Measurements from ENCODE around the gene CACNA1D.

CACNA1D gene

DNA sequence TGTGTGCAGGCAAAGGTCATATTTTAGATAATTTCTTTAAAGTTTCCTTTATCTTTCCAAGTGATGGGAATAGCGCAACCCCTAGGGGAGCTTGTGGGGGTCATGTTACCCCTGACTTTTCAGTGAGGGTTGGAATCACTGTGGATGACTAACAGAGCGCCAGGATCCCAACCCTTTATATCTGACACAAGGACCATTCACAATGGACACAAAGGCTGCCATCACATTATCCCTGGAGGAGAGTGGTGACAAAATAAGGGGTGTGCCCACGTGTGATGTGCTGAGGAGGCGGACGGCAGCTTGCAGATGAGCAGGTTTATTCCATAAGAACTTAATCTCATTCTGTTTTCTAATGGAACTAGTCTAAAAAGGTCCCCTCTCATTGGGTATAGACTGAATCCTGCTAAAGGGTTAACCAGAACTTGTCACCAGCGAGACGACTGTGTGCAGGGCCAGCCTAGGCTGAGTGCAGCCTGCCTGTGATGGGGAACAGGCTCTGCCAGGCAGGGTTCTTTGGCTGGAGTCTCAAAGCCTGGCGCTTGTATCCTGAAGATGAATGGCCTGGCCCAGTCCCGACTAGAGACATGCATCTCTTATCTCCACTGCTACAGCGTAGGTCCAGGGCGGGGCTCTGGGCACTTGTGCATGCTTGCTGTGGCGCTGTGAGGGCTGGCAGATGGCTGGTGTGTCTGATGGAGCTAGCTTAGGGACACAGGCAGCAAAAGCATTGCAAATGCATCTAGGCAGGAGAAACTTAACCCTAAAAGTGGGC is 301.6 kb downstream of the CACNA1D start:
- DNase-seq, result no peak

DNA sequence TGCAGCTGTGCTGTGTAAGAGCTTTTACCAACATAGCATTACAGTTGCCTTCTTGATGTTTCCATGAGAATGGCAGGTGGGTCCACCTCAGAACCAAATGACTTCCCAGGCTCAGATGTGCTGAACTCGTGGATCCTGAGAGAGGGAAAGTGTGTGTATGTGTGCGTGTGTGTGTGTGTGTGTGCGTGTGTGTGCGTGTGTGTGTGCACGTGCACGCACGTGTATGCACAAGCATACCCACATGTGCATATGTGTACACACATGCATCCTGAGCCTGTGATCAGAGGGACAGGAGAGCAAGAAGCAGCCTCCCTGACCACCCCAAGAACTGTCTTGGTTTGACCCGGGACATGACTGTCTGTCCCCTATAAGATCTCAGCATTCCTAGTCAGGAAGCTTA is 303.7 kb downstream of the CACNA1D start:
- no peak for DNase-seq

GRCh38 chr3:53799338-53799865 is 305.0 kb downstream of the CACNA1D start:
- DNase-seq, result no peak

GRCh38 chr3:53800041-53800906 is 305.9 kb downstream of the CACNA1D start:
- DNase-seq, result no peak

GRCh38 chr3:53801319-53801718 is 306.9 kb downstream of the CACNA1D start:
- no peak for DNase-seq

GRCh38 chr3:53802256-53802880 is 308.0 kb downstream of the CACNA1D start:
- no peak for DNase-seq

DNA sequence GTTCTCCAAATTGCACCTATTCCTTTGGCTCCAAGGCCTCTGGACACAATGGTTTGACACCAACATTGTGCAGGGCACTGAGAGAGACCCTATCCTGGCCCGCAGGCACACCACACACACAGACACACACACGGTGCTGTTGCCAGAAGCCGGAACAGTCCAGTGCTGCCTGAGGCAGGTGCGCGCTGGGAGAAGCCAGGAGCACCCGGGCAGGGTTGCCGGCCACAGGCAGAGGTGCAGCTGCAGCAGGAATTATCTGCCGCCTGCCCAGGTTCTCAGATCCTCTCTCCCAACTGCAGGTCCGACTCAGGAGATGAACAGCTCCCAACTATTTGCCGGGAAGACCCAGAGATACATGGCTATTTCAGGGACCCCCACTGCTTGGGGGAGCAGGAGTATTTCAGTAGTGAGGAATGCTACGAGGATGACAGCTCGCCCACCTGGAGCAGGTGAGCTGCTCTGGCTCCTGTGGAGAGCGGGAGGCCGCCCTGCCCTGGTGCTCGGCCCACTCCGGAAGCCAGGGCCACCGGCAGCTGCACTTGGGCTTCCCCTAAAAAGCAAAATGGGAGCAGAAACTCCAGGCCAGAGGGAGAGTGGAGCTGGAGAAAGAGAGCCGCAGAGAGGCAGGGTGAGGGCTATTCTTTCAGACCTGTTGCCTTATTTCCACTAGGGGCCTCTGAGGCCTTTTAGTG is 308.9 kb downstream of the CACNA1D start:
- DNase-seq, result no peak

DNA sequence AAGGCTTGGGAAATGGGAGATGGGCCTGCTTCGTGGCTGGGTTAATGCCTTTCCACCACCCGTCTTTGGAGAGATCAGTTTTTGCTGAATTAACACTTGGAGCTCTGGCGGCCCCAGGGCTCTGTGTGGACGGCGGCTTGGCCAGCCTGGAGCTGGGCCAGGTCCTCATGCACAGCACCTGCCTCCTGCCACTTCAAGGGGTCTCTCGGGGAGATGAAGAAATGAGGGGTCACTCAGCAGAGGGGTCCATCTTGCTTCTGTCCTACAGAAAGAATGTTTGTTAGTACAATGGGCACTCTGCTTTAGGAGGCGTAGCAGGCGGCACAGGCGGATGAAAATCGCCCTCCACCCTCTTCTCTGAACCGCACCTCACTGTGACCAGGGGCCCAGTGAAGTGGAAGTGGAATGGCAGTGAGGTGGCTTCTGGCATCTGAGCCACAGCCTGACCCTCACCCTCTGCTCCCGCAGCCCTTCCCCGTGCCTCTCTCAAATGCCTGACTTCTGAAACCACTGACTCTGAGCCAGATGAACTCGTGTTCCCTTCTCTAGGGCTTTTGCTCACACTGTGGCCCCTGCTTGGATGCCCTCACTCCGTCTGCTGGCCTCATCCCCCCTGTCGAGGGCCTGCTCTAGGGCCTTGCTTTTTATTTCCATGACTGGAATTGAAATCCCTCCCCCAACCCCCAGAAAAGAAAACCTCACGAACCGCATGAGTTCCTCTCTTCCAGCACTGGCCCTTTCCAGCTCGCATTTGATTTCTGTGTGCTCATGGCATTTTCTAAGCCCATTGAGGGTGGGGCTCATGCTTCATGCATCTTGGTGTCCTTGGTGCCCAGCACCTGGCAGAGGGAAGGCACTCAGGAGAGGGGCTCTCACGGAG is 309.6 kb downstream of the CACNA1D start:
- DNase-seq, result no peak

DNA sequence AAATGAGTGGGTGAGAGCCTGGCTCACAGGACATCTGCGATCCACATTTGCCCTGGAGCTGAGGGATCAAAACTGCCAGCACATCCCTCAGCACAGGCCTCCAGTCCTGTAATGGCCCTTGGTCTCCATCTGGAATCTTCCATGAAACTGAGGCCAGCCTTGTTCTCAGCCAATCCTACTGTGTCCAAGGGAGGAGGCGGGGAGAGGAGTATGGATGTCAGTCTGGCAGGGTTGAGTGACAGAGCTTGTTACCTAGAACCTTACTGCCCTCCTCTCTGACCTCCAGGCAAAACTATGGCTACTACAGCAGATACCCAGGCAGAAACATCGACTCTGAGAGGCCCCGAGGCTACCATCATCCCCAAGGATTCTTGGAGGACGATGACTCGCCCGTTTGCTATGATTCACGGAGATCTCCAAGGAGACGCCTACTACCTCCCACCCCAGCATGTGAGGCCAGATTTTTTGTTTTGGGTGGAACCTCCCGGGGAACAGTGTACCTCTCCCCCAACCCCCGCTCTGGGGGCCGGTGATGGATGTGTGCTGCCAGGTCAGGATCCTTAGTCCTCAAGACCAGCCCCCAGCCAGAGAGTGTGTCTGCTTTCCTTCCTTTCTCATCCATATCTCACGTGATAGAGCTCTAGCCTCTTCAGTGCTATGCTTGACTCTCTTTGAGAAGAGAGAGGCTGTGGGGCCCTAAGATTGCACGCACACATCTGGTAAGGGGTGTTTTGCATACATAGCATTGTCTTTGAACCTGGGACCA is 310.5 kb downstream of the CACNA1D start:
- peak; percentile 70 for DNase-seq

DNA sequence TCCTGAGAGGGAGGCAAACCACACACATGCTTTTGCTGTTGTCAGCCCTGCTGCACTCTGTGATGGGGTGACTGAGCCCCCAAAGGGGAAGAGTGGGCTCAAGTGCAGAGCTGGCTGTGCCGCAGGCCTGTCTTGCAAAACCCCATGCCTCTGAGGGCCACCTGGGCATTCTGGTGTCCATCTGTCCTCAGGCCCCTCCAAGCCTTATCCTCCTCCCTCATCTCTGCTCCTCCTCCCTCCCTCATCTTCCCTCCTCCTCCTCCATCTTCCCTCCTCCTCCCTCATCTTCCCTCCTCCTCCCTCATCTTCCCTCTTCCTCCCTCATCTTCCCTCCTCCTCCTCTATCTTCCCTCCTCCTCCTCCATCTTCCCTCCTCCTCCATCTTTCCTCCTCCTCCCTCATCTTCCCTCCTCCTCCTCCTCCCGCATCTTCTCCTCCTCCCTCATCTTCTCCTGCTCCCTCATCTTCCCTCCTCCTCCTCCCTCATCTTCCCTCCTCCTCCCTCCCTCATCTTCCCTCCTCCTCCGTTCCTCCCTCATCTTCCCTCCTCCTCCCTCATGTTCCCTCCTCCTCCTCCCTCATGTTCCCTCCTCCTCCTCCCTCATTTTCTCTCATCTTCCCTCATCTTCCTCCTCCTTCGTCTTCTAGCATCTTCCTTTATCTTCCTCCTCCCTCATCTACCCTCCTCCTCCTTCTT is 311.2 kb downstream of the CACNA1D start:
- DNase-seq, result no peak

DNA sequence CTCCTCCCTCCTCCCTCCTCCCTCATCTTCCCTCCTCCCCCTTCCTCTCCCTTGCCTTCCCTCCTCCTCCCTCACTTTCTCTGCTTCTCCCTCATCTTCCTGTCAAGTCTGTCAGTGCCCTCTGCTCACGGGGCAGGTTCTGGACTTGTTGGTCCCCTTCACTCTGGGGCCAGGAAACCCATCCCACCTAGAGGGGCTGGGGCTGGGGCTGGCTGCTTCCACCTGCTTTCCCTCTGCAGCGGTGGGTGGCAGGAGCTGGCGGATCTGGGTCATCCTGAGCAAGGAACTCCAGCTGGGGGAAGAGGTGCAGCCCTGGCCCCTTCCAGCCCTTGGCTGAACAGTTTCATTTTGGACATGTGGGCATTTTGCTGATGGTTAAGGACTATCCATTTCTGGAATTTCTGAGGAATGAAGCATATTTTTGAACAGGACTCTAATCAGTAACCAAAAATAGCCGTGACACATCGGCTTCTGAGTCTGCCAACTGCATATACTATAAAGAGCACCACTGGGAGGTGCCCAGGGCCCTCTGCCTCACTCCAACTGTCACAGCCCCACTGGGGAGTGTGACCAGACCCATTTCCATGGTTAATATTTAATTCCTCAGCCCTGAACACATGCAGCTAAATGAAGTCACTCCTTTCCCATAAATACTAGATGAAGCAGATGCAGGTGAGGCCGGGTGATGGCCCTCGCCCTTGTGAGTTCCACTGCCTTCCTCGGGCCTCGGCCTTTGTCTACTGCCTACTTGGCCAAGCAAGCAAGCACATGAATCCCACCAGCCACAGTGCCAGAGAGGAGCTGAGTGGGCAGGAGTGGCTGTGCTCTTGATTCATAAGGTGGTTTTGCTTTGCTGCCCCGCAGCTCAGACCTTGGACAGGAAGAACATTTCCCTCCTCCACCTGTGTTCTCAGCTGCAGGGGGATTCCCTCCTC is 312.0 kb downstream of the CACNA1D start:
- DNase-seq, result no peak

DNA sequence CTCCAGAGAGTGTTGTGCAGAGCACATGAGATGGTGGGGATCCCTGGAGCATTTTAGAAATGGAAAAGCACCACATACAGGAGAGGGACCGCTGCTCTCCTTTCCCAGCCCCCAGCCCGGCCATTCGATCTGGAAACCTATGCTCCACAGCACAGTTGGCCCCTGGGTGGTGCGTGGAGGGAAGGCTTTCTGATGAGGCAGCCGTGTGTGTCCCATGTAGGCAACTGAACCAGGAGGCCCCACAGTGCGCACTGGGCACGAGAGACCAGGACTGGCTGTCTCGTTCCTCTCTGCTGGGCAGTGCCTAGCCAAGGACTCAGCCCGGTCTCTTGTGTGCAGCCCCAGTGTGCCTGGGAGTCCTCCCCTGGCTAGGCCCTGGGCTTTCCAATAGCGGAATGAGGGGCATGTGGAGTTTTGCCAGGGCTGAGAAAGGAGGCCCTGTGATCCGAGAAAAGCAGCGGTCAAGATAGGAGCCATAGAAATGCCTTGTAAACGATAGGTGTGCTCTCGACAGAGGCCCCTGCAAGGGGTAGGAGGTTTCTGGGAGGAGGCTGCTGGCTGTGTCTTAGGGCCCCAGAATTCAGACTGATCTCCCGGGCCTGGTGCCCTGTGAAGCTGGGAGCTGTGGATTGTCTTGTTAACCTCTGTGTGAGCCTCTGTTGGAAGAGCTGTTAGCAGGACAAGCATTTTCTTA is 312.9 kb downstream of the CACNA1D start:
- DNase-seq, result no peak

- no peak for DNase-seq
These were observed 314.1 kb downstream of the CACNA1D start for GRCh38 chr3:53808496-53808895.

- DNase-seq, result no peak
These were observed 314.9 kb downstream of the CACNA1D start for GRCh38 chr3:53809267-53809666.

DNA sequence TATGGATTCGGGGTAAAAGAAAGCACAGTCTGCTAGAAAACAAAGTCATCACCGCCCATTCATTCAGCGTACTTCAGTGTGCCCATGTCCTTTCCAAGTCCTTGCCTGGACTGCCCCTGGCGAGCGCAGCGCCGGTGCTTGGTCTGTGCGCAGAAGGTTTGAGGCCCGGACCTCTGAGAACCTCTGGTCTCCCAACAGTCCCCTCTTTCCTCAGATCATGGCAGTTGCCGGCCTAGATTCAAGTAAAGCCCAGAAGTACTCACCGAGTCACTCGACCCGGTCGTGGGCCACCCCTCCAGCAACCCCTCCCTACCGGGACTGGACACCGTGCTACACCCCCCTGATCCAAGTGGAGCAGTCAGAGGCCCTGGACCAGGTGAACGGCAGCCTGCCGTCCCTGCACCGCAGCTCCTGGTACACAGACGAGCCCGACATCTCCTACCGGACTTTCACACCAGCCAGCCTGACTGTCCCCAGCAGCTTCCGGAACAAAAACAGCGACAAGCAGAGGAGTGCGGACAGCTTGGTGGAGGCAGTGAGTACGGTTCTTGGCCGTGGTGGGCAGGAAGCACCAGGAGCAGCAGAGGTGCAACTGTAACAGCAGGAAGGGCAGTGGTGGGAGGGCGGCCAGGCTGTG is 315.5 kb downstream of the CACNA1D start:
- no peak for DNase-seq

- no peak for DNase-seq
These were observed 316.9 kb downstream of the CACNA1D start for GRCh38 chr3:53811143-53811927.

DNA sequence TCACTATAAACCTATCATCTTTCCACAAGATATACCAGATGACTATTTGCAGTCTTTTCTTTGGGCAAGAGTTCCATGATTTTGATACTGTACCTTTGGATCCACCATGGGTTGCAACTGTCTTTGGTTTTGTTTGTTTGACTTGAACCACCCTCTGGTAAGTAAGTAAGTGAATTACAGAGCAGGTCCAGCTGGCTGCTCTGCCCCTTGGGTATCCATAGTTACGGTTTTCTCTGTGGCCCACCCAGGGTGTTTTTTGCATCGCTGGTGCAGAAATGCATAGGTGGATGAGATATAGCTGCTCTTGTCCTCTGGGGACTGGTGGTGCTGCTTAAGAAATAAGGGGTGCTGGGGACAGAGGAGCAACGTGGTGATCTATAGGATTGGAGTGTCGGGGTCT is 318.0 kb downstream of the CACNA1D start:
- DNase-seq, result no peak

Data from 8988T (cell line).